Breast epithelium (tissue), 4 donors: ENCODE data around the gene ABCA3. TPM values are rescaled to one million over a fixed set of nuclear protein-coding genes. Genes with fewer than 3 reads are reported as not detected.

ENCODE experiments used
- DNase-seq, 2 donors: peaks; one replicate each; pipeline ENCODE4 v3.0.0-alpha.2; 2019; ENCODE audit warnings: low spot score in 2 of 2
- H3K27ac ChIP-seq, 2 donors: fragments of 200-600 bp; sonication (generic) in 1 of 2; one replicate each; pipeline ENCODE4 v1.5.1; 2016 to 2019; ENCODE audit warnings: mild to moderate bottlenecking in 1 of 2
- H3K27me3 ChIP-seq, 2 donors: fragments of 200-600 bp; sonication (generic) in 1 of 2; one replicate each; pipeline versions ENCODE4 v1.5.1 to v1.6.0; 2017 to 2019; ENCODE audit warnings: control low read depth in 1 of 2, mild to moderate bottlenecking in 1 of 2
- H3K36me3 ChIP-seq: fragments of 200-600 bp; one replicate; pipeline ENCODE4 v1.5.1; 2019
- H3K4me1 ChIP-seq, 2 donors: fragments of 200-600 bp; sonication (generic); one replicate each; pipeline ENCODE4 v1.5.1; 2016 to 2019; ENCODE audit warnings: control low read depth in 1 of 2
- H3K4me3 ChIP-seq, 3 donors: fragments of 200-600 bp; sonication (generic); 1 replicate in 2 of 3; 2 replicates in 1 of 3; pipeline ENCODE4 v1.5.1; 2016 to 2019; ENCODE audit warnings: mild to moderate bottlenecking in 3 of 3, moderate library complexity in 2 of 3
- H3K9me3 ChIP-seq, 2 donors: fragments of 200-600 bp; sonication (generic) in 1 of 2; one replicate each; pipeline ENCODE4 v1.5.1; 2016 to 2019; ENCODE audit warnings: control low read depth in 1 of 2
- POLR2A ChIP-seq: fragments of 450-650 bp; IDR thresholded peaks from one replicate; pipeline ENCODE4 v1.6.1; 2016; ENCODE audit warnings: antibody characterized with exemption, mild to moderate bottlenecking, moderate library complexity
- POLR2AphosphoS5 ChIP-seq, 3 donors: sonication (generic); formaldehyde crosslinking; IDR thresholded peaks; one replicate each; pipeline ENCODE4 v1.6.1; 2017; ENCODE audit warnings: antibody characterized with exemption in 3 of 3
- intact Hi-C: fragments of 100-400 bp; cut with DNase I; formaldehyde crosslinking; loops from one replicate; pipeline ENCODE4 v1.15.1; 2023; ENCODE audit warnings: low total_unique reads
- total RNA-seq, 3 donors: library from RNA; depleted of rRNA; stranded (reverse); fragments of >200 nt; gene quantifications; one replicate each; pipeline ENCODE4 v1.1.0, GENCODE V29; 2016
- TF ChIP-seq, protein P1 (sequence below), 3 donors: fragments of 450-650 bp; IDR thresholded peaks; one replicate each; pipeline ENCODE4 v1.5.1; 2016 to 2017; ENCODE audit warnings: antibody characterized with exemption in 3 of 3, mild to moderate bottlenecking in 3 of 3, moderate library complexity in 3 of 3

ABCA3 gene
- total RNA-seq, 3 donors from 2014 or later: 6.2 to 7.8 (median 6.3) TPM

- no peak for DNase-seq
- no peak overlapping the region for H3K4me3 ChIP-seq
- H3K4me1 ChIP-seq: no peaks in the 10 kb centered on the region
- no peaks in the 10 kb centered on the region for H3K27me3 ChIP-seq
- no peak overlapping the region for H3K27ac ChIP-seq
- intact Hi-C loops: no loop called here
- TF ChIP-seq POLR2A: no peak
- TF ChIP-seq POLR2AphosphoS5 (IDR thresholded peaks at IDR 0.05): no peak
- TF ChIP-seq, protein P1, sequence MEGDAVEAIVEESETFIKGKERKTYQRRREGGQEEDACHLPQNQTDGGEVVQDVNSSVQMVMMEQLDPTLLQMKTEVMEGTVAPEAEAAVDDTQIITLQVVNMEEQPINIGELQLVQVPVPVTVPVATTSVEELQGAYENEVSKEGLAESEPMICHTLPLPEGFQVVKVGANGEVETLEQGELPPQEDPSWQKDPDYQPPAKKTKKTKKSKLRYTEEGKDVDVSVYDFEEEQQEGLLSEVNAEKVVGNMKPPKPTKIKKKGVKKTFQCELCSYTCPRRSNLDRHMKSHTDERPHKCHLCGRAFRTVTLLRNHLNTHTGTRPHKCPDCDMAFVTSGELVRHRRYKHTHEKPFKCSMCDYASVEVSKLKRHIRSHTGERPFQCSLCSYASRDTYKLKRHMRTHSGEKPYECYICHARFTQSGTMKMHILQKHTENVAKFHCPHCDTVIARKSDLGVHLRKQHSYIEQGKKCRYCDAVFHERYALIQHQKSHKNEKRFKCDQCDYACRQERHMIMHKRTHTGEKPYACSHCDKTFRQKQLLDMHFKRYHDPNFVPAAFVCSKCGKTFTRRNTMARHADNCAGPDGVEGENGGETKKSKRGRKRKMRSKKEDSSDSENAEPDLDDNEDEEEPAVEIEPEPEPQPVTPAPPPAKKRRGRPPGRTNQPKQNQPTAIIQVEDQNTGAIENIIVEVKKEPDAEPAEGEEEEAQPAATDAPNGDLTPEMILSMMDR (IDR thresholded peaks at IDR 0.05): no peak
- H3K36me3 ChIP-seq: no peaks in the 10 kb centered on the region
- H3K9me3 ChIP-seq: no peaks in the 10 kb centered on the region
Observed at GRCh38 chr16:2298621-2299020, 41.9 kb downstream of the ABCA3 start.

- no peak for DNase-seq
- Histone ChIP-seq H3K4me1 (no peaks in the 10 kb centered on the region), H3K4me3 (no peak overlapping the region), H3K9me3 (no peaks in the 10 kb centered on the region), H3K27ac (no peak overlapping the region), H3K36me3 (no peaks in the 10 kb centered on the region), H3K27me3 (no peaks in the 10 kb centered on the region)
- TF ChIP-seq, protein P1 (IDR thresholded peaks at IDR 0.05): no peak
- no peak for TF ChIP-seq POLR2AphosphoS5 (IDR thresholded peaks at IDR 0.05)
- intact Hi-C loops: no loop called here
Observed at GRCh38 chr16:2297506-2297860, 43.0 kb downstream of the ABCA3 start.

GRCh38 chr16:2296661-2297505 is 43.6 kb downstream of the ABCA3 start:
- Histone ChIP-seq H3K27me3 (no peaks in the 10 kb centered on the region), H3K27ac (no peak overlapping the region), H3K36me3 (no peaks in the 10 kb centered on the region), H3K9me3 (no peaks in the 10 kb centered on the region), H3K4me3 (no peak overlapping the region), H3K4me1 (no peaks in the 10 kb centered on the region)
- TF ChIP-seq, protein P1 (IDR thresholded peaks at IDR 0.05): peak in 1 of 3 donors; percentile 48
- TF ChIP-seq POLR2A: no peak
- DNase-seq: no peak
- intact Hi-C loops: no loop called here

- DNase-seq: no peak
- Histone ChIP-seq H3K36me3 (no peaks in the 10 kb centered on the region), H3K27me3 (no peaks in the 10 kb centered on the region), H3K27ac (no peak overlapping the region), H3K4me3 (no peak overlapping the region), H3K9me3 (no peaks in the 10 kb centered on the region), H3K4me1 (no peaks in the 10 kb centered on the region)
- intact Hi-C loops: no loop called here
- TF ChIP-seq POLR2A (no peak), POLR2AphosphoS5 (IDR thresholded peaks at IDR 0.05) (no peak)
- TF ChIP-seq, protein P1 (IDR thresholded peaks at IDR 0.05): no peak
Observed at GRCh38 chr16:2295056-2295798, 45.3 kb downstream of the ABCA3 start.

DNA sequence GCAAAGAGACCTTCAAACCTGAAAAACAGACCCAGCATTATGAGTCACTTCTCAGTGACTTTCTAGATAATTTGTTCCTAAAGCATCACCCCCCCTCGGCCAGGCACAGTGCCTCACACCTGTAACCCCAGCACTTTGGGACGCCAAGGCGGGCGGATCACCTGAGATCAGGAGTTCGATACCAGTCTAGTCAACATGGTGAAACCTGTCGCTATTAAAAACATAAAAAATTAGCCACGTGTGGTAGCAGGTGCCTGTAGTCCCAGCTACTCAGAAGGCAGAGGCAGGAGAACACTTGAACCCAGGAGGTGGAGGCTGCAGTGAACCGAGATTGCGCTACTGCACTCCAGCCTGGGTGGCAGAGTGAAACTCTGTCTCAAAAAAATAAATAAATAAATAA is 48.3 kb downstream of the ABCA3 start:
- Histone ChIP-seq H3K36me3 (no peaks in the 10 kb centered on the region), H3K27ac (no peak overlapping the region), H3K27me3 (no peaks in the 10 kb centered on the region), H3K4me1 (no peaks in the 10 kb centered on the region), H3K9me3 (no peaks in the 10 kb centered on the region), H3K4me3 (no peak overlapping the region)
- TF ChIP-seq, protein P1 (IDR thresholded peaks at IDR 0.05): no peak
- TF ChIP-seq POLR2AphosphoS5 (IDR thresholded peaks at IDR 0.05) (no peak), POLR2A (no peak)
- intact Hi-C loops: no loop called here
- no peak for DNase-seq
